Suppressor macrophage treated with lipopolysaccharide for 4 hours (primary cell): Measurements from ENCODE around the gene CASP8.
"Not testable (repeated sequence)": the region's sequence is repeated elsewhere in the genome, so short reads cannot be mapped to it uniquely, and the experiment has no call there.

ENCODE experiments used
- DNase-seq: peaks from one replicate; pipeline ENCODE4 v3.0.0-alpha.2; 2020

The CASP8 gene

GRCh38 chr2:201270293-201271001, 10.1 kb downstream of the CASP8 start:
- DNase-seq, result no peak

- no peak for DNase-seq
Measured at GRCh38 chr2:201271917-201272316, 11.6 kb downstream of the CASP8 start.

- no peak for DNase-seq
Measured at GRCh38 chr2:201273330-201273983, 13.1 kb downstream of the CASP8 start.

DNA sequence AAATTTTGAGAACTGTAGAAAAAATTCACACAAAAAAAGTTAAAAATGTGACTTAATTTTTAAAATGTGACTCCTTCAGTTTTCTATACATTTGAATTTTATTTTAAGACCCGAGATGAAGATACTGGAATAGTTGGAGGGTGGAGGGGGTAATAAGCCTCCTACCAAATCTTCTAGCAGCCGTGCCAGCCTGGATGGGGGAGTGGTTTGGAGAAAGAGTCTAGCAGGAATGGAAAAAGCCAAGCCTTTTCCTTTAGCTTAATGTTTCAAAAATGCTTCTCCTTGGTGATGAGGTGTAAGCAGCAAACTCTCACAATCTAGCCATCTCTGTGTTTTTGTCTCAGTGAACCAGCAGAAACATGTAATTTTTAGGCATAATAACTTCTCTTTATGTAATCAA, 14.7 kb downstream of the CASP8 start:
- no peak for DNase-seq

GRCh38 chr2:201275990-201276389, 15.7 kb downstream of the CASP8 start:
- DNase-seq, result no peak

GRCh38 chr2:201276511-201276910, 16.2 kb downstream of the CASP8 start:
- DNase-seq, result no peak

DNA sequence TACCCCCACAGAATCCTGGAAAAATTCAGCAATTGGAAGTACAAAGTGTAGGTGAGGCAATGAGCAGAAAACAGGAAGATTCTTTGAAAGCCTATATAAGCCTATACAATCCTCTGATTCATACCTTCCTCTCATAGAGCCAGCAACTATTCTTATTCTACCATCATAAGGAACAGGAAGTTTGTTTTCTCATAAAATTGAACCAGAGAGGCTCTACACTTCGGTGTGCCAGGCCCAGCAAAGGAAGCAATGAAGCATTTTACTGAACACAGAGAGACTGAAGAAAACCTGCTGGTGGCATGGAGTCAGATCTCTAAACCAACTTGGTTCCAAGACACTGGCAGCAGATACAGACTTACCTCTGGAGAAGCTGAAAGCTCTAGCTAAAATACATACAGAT, 18.7 kb downstream of the CASP8 start:
- DNase-seq, result peak; percentile 9

DNA sequence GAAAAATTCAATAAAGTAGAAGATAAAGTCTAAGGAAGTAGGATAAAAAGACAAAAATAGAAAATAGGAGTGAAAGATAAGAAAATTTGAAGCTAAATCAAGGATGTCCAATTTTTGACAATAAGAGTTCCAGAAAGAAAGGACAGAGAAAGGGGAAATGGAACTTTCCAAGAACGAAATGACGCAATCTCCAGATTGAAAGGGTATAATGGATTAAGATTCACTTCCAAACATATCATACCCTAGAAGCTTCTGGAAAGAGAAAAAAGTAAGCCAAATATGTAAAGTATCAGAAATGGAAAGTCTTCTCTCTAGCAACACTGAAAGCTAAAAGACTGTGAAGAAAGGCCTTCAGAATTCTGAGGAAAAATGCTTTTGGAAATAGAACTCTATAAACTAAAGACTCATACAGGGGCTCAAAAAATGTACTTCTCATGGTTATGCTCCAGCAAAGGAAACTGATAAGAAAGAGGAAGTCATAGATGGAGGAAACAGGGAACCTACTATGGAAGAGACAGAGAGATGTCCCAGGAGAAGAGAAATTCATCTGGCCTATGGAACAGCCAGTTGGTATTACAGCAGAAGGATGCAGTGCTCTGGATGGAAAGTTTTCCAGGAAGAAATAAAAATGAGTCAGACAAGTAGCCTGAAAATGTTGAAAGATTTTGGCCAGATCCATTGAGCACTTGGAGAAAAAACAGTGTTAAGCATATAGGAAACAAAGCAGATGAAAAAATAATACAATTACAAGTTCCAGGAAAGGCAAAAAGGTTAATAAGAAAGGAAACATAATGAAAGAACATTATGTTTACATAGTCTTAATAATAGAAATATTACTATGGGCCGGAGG, 20.1 kb downstream of the CASP8 start:
- peak; percentile 37 for DNase-seq

- no peak for DNase-seq
Measured at GRCh38 chr2:201285499-201285898, 25.2 kb downstream of the CASP8 start.

DNA sequence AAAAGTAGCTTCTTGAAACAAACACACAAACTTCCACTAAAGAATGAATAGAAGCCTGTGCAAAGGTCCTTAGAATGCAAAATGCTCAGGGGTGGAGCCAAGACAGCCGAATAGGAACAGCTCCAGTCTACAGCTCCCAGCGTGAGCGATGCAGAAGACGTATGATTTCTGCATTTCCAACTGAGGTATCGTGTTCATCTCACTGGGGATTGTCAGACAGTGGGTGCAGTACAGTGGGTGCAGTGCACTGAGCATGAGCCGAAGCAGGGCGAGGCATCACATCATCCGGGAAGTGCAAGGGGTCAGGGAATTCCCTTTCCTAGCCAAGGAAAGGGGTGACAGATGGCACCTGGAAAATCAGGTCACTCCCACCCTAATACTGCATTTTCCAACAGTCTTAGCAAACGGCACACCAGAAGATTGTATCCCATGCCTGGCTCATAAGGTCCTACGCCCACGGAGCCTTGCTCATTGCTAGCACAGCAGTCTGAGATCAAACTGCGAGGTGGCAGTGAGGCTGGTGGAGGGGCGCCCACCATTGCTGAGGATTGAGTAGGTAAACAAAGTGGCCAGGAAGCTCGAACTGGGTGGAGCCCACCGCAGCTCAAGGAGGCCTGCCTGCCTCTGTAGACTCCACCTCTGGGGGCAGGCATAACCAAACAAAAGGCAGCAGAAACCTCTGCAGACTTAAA, 30.3 kb downstream of the CASP8 start:
- DNase-seq, result not testable (repeated sequence)

DNA sequence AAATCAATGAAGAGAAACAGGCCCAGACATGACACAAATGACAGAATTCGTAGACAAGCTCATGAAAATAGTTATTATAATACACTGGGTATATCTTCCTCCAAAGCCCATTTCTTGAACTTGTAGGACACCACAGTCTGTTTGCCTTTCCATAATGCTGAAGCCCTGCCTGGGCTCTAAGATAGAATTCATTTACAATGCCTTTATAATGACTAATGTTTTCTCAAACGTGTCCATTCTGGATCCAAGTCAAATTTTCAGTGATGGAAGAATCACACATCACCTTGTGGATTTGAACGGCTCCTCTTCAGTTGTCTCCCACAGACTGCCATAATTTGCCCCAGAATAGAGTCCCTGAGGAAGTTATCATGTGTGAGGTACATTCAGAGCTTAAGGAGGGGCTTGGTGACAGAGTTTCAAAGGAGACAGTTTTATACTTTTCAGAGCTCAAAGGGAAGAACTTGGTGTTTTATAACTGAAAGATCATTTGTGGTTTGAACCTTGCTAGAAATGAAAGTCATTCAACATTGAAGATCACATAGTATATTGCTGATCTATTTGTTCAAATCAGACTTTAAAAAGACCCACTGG, 38.2 kb downstream of the CASP8 start:
- DNase-seq, result no peak

DNA sequence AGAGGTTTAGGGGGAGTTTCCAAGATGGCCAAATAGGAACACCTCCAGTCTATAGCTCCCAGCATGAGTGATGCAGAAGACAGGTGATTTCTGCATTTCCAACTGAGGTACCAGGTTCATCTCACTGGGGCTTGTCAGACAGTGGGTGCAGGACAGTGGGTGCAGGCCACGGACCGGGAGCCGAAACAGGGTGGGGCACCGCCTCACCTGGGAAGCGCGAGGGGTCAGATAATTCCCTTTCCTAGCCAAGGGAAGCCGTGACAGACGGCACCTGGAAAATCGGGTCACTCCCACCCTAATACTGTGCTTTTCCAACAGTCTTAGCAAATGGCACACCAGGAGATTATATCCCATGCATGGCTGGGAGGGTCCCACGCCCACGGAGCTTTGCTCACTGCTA, 39.6 kb downstream of the CASP8 start:
- DNase-seq, result not testable (repeated sequence)

GRCh38 chr2:201307876-201308275, 47.5 kb downstream of the CASP8 start:
- DNase-seq, result no peak

- DNase-seq, result no peak
Measured at GRCh38 chr2:201308914-201309313, 48.6 kb downstream of the CASP8 start.

DNA sequence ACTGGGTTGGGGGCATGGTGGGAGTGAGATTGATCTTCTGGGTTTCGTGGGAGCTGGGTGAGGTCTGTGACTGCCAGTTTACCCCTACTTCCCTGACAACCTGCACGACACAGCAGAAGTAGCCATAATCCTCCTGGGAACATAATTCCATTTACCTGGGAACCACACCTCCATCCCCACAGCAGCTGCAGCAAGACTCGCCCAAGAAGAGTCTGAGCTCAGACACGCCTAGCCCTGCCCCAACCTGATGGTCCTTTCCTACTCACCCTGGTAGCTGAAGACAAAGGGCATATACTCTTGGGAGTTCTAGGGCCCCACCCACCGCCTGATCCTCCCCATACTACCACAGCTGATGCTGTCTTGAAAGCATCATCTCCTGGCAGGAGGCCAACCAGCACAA, 53.0 kb downstream of the CASP8 start:
- no peak for DNase-seq

DNA sequence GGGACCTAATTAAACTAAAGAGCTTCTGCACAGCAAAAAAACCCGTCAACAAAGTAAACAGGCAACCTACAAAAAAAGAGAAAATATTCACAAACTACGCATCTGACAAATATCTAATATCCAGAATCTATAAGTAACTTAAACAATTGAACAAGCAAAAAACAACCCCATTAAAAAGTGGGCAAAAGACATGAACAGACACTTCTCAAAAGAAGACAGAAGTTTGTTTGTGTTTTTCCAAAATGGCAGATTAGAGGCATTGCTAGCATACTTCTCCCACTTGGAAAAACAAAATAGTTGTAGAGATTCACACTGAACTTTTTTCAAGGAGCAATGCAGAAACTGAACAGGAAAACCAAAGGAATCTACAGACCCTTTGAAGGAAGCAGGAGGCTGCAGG, 59.2 kb downstream of the CASP8 start:
- no peak for DNase-seq

- DNase-seq, result no peak
Measured at GRCh38 chr2:201320257-201320656, 59.9 kb downstream of the CASP8 start.

- DNase-seq, result no peak
Measured at GRCh38 chr2:201320701-201321100, 60.4 kb downstream of the CASP8 start.

- DNase-seq, result no peak
Measured at GRCh38 chr2:201322772-201323171, 62.4 kb downstream of the CASP8 start.

GRCh38 chr2:201327678-201328077, 67.3 kb downstream of the CASP8 start:
- DNase-seq, result no peak

GRCh38 chr2:201329409-201329808, 69.1 kb downstream of the CASP8 start:
- no peak for DNase-seq
